Activated T-cell treated with anti-CD3 and anti-CD28 coated beads for 4 hours (primary cell): Measurements from ENCODE around the gene ATP10B.

Experiments used
- DNase-seq: peaks from one replicate; pipeline ENCODE4 v3.0.0-alpha.2; 2020

ATP10B gene

GRCh38 chr5:160545832-160546231 is 306.2 kb downstream of the ATP10B start:
- DNase-seq = no peak

- DNase-seq = no peak
Observed at GRCh38 chr5:160543395-160543794, 308.6 kb downstream of the ATP10B start.

GRCh38 chr5:160542840-160543239 is 309.2 kb downstream of the ATP10B start:
- no peak for DNase-seq

GRCh38 chr5:160542281-160542680 is 309.7 kb downstream of the ATP10B start:
- no peak for DNase-seq

GRCh38 chr5:160539431-160539830 is 312.6 kb downstream of the ATP10B start:
- DNase-seq = no peak

- DNase-seq = no peak
Observed at GRCh38 chr5:160537940-160538339, 314.1 kb downstream of the ATP10B start.

- DNase-seq = no peak
Observed at GRCh38 chr5:160537116-160537515, 314.9 kb downstream of the ATP10B start.

- DNase-seq = no peak
Observed at GRCh38 chr5:160534914-160535313, 317.1 kb downstream of the ATP10B start.

GRCh38 chr5:160534125-160534524 is 317.9 kb downstream of the ATP10B start:
- DNase-seq = no peak

- no peak for DNase-seq
Observed at GRCh38 chr5:160525471-160526261, 326.3 kb downstream of the ATP10B start.

- DNase-seq = no peak
Observed at GRCh38 chr5:160524827-160525226, 327.2 kb downstream of the ATP10B start.

- no peak for DNase-seq
Observed at GRCh38 chr5:160523502-160524163, 328.4 kb downstream of the ATP10B start.

GRCh38 chr5:160521392-160521663 is 330.7 kb downstream of the ATP10B start:
- no peak for DNase-seq

GRCh38 chr5:160520609-160521391 is 331.2 kb downstream of the ATP10B start:
- DNase-seq = no peak

GRCh38 chr5:160516696-160517530 is 335.1 kb downstream of the ATP10B start:
- DNase-seq = no peak

- no peak for DNase-seq
Observed at GRCh38 chr5:160514866-160515265, 337.1 kb downstream of the ATP10B start.

- no peak for DNase-seq
Observed at GRCh38 chr5:160514191-160514590, 337.8 kb downstream of the ATP10B start.

GRCh38 chr5:160513485-160513884 is 338.5 kb downstream of the ATP10B start:
- DNase-seq = no peak
